ENCODE measurements around the gene MRPL16. TPM values are rescaled to one million over a fixed set of nuclear protein-coding genes. Genes with fewer than 3 reads are reported as not detected.
A peak's percentile ranks its signal among the peaks of the same experiment; 100 is the strongest.

Gene MRPL16
- total RNA-seq, 4 donors from 2014 or later: 47.9 to 58.6 (median 52.1) TPM

- Histone ChIP-seq H3K9me3 (no peaks in the 10 kb centered on the region), H3K4me1 (peaks cover 20 to 43% (median 33%) of the 10 kb centered on the region in 4 donors), H3K36me3 (peaks cover 0 to 9% (median 3%) of the 10 kb centered on the region in 4 donors), H3K4me3 (peak overlapping the region in 2 of 4 donors; percentile 81), H3K27ac (replicated peaks in 1 of 4) (peak overlapping the region; percentile 90 to 96 (median 94)), H3K27me3 (no peaks in the 10 kb centered on the region)
- DNase-seq (ENCODE audit: extremely low spot score): no peak
- 47% methylated on average over 2 of the region's 4 CpGs for WGBS
- intact Hi-C loops (cut with DNase I): loop anchor here (5.0 kb wide), 1 partner anchor 90 kb away; the partner anchor contains the start of gene PATL1
- no peak for TF ChIP-seq CTCF (IDR thresholded peaks at IDR 0.05)
- no peak for TF ChIP-seq EP300 (IDR thresholded peaks at IDR 0.05)
- no peak for TF ChIP-seq POLR2AphosphoS5 (IDR thresholded peaks at IDR 0.05)
- TF ChIP-seq POLR2A (IDR thresholded peaks at IDR 0.05; ENCODE audit: low read depth): no peak
Measured at GRCh38 chr11:59756845-59757244, 53.7 kb downstream of the MRPL16 start.

GRCh38 chr11:59756558-59756840, 54.1 kb downstream of the MRPL16 start:
- intact Hi-C loops (cut with DNase I): loop anchor here (5.0 kb wide), 1 partner anchor 89 kb away; the partner anchor contains the start of gene PATL1
- Histone ChIP-seq H3K4me1 (peaks cover 17 to 43% (median 33%) of the 10 kb centered on the region in 4 donors), H3K9me3 (no peaks in the 10 kb centered on the region), H3K4me3 (peak overlapping the region; percentile 81 to 98 (median 84)), H3K36me3 (peaks cover 0 to 9% (median 3%) of the 10 kb centered on the region in 4 donors), H3K27me3 (no peaks in the 10 kb centered on the region), H3K27ac (replicated peaks in 1 of 4) (peak overlapping the region; percentile 90 to 96 (median 94))
- WGBS: 52% methylated on average over 3 of the region's 3 CpGs
- no peak for DNase-seq (ENCODE audit: extremely low spot score)
- no peak for TF ChIP-seq POLR2A (IDR thresholded peaks at IDR 0.05; ENCODE audit: low read depth)
- no peak for TF ChIP-seq CTCF (IDR thresholded peaks at IDR 0.05)
- TF ChIP-seq POLR2AphosphoS5 (IDR thresholded peaks at IDR 0.05): no peak
- TF ChIP-seq EP300 (IDR thresholded peaks at IDR 0.05): no peak

Other genes with a start within 250 kb of the MRPL16 start
- 10 to 100 TPM; 32.5 to 40.0 (median 33.3) TPM for gene OSBP, start 195.0 kb downstream of the MRPL16 start, total RNA-seq
- gene PATL1, start 141.7 kb downstream of the MRPL16 start, total RNA-seq: 10 to 100 TPM; 12.5 to 18.5 (median 16.1) TPM
- not detected for gene OR10V1, start 96.9 kb downstream of the MRPL16 start, total RNA-seq
- gene STX3, start 55.4 kb downstream of the MRPL16 start, total RNA-seq: 10 to 100 TPM; 16.3 to 24.0 (median 22.3) TPM
- not detected for gene CBLIF, start 34.7 kb upstream of the MRPL16 start, total RNA-seq
- under 1 TPM in 1 of 4 donors, not detected in 3; 0.66 TPM for gene TCN1, start 55.7 kb upstream of the MRPL16 start, total RNA-seq
- not detected for gene OOSP3, start 68.0 kb upstream of the MRPL16 start, total RNA-seq
- not detected for gene OOSP1, start 127.7 kb upstream of the MRPL16 start, total RNA-seq
- gene OOSP4A, start 153.3 kb upstream of the MRPL16 start, total RNA-seq: not detected
- not detected for gene OOSP4B, start 206.4 kb upstream of the MRPL16 start, total RNA-seq
- gene OOSP2, start 229.6 kb upstream of the MRPL16 start, total RNA-seq: not detected
- not detected for gene MS4A3, start 245.9 kb upstream of the MRPL16 start, total RNA-seq

All from esophagus muscularis mucosa (tissue), 4 donors.